Endothelial cell of umbilical vein (primary cell): ENCODE results near the gene QDPR. TPM values are rescaled to one million over a fixed set of nuclear protein-coding genes. Genes with fewer than 3 reads are reported as not detected.

Source experiments
- BruUV-seq: library from RNA; stranded (reverse); fragments of 400-500 nt; replicated peaks from 2 replicates; lab custom pipeline; 2021; lab: Mats Ljungman, UMichigan
- CTCF ChIA-PET: fragments of 300-600, 350-600 bp; sonication (Branson Sonifier 250); formaldehyde crosslinking; loops from one replicate; lab custom pipeline; 2021; ENCODE audit warnings: antibody characterized with exemption, inconsistent platforms; lab: Charles Lee
- POLR2A ChIA-PET: fragments of 300-600, 350-600 bp; sonication (Branson Sonifier 250); formaldehyde crosslinking; loops from one replicate; lab custom pipeline; 2021; ENCODE audit warnings: antibody characterized with exemption, inconsistent platforms; lab: Charles Lee
- DNase-seq: peaks from one replicate; pipeline ENCODE4 v3.0.0-alpha.2; 2011; ENCODE audit warnings: low read depth, low spot score
- FAIRE-seq: peaks from 2 replicates; lab custom pipeline; 2011; peaks lifted over from hg19 to GRCh38; lab: Jason Lieb, UNC
- H2AFZ ChIP-seq: 2 replicates; pipeline ENCODE4 v1.6.0; 2012; ENCODE audit warnings: low read depth, low read length, control low read depth, inconsistent platforms
- H3K27ac ChIP-seq: 2 replicates; pipeline ENCODE4 v1.5.1; 2011; ENCODE audit warnings: low read depth, mild to moderate bottlenecking, control low read depth, low read length, moderate library complexity; ENCODE audit not compliant: insufficient read depth
- H3K27me3 ChIP-seq, 2 experiments: 2 replicates each; pipeline versions ENCODE4 v1.6.0 to v1.6.1; 2011; ENCODE audit warnings: low read length in 2 of 2, mixed read lengths in 1 of 2; ENCODE audit not compliant: control insufficient read depth in 2 of 2, insufficient read depth in 2 of 2
- H3K36me3 ChIP-seq, 2 experiments: 2 replicates in 1 of 2; 3 replicates in 1 of 2; pipeline ENCODE4 v1.5.1; 2011; ENCODE audit warnings: low read length in 2 of 2, mild to moderate bottlenecking in 1 of 2, moderate library complexity in 1 of 2; ENCODE audit not compliant: control insufficient read depth in 2 of 2, insufficient read depth in 2 of 2; ENCODE audit errors: extremely low read depth in 1 of 2
- H3K4me1 ChIP-seq: 3 replicates; pipeline ENCODE4 v1.5.1; 2011; ENCODE audit warnings: mild to moderate bottlenecking, low read length; ENCODE audit not compliant: control insufficient read depth, insufficient read depth; ENCODE audit errors: extremely low read depth
- H3K4me2 ChIP-seq: 2 replicates; pipeline ENCODE4 v1.6.1; 2011; ENCODE audit warnings: low read length, control low read depth, mixed read lengths; ENCODE audit not compliant: insufficient read depth
- H3K4me3 ChIP-seq, 3 experiments: fragments of 200-600 bp in 1 of 3; sonication (generic), shearing (Covaris generic) in 1 of 3; replicated peaks in 1 of 3; 2 replicates each; pipeline ENCODE4 v1.5.1; 2011 to 2016; ENCODE audit warnings: control low read depth in 3 of 3, low read length in 3 of 3, mild to moderate bottlenecking in 2 of 3, inconsistent platforms in 1 of 3, low read depth in 1 of 3, moderate library complexity in 1 of 3; ENCODE audit not compliant: insufficient read depth in 1 of 3
- H3K79me2 ChIP-seq: 2 replicates; pipeline ENCODE4 v1.6.0; 2012; ENCODE audit warnings: low read length, inconsistent platforms; ENCODE audit not compliant: control insufficient read depth, insufficient read depth
- H3K9ac ChIP-seq: replicated peaks from 2 replicates; pipeline ENCODE3; 2011; ENCODE audit warnings: low read length, control low read depth; ENCODE audit not compliant: insufficient read depth; ENCODE audit errors: extremely low read depth
- H3K9me1 ChIP-seq: replicated peaks from 3 replicates; pipeline ENCODE4 v1.6.0; 2011; ENCODE audit warnings: mild to moderate bottlenecking, low read length; ENCODE audit not compliant: control insufficient read depth, insufficient read depth; ENCODE audit errors: extremely low read depth
- H3K9me3 ChIP-seq: replicated peaks from 2 replicates; pipeline ENCODE4 v1.5.1; 2012; ENCODE audit warnings: low read length, inconsistent platforms; ENCODE audit not compliant: control insufficient read depth, insufficient read depth
- H4K20me1 ChIP-seq: replicated peaks from 2 replicates; pipeline ENCODE3; 2011; ENCODE audit warnings: mild to moderate bottlenecking, low read length; ENCODE audit not compliant: control insufficient read depth, insufficient read depth; ENCODE audit errors: extremely low read depth
- EZH2 ChIP-seq: IDR thresholded peaks from 2 replicates; pipeline ENCODE4 v1.6.1; 2012; ENCODE audit warnings: borderline replicate concordance, low read depth, mild to moderate bottlenecking, moderate library complexity, low read length, inconsistent platforms; ENCODE audit not compliant: severe bottlenecking
- FOS ChIP-seq: IDR thresholded peaks from 2 replicates; pipeline ENCODE4 v1.6.1; 2011; ENCODE audit warnings: mild to moderate bottlenecking, low read length, moderate library complexity, borderline replicate concordance; ENCODE audit not compliant: insufficient read depth
- GATA2 ChIP-seq: IDR thresholded peaks from 2 replicates; pipeline ENCODE4 v1.7.0; 2011; ENCODE audit warnings: low read depth, mild to moderate bottlenecking, moderate library complexity, mixed read lengths, low read length; ENCODE audit not compliant: insufficient read length, insufficient read depth
- JUN ChIP-seq: IDR thresholded peaks from 2 replicates; pipeline ENCODE4 v1.6.1; 2011; ENCODE audit warnings: borderline replicate concordance, low read depth; ENCODE audit not compliant: insufficient read length, insufficient read depth
- MAX ChIP-seq: IDR thresholded peaks from 2 replicates; pipeline ENCODE4 v1.6.1; 2011; ENCODE audit not compliant: insufficient read depth, insufficient read length
- MYC ChIP-seq: IDR thresholded peaks from one replicate; pipeline ENCODE4 v1.6.1; 2011; ENCODE audit warnings: mild to moderate bottlenecking, low read depth, low read length
- POLR2A ChIP-seq: IDR thresholded peaks from 2 replicates; pipeline ENCODE4 v1.6.1; 2012; ENCODE audit warnings: low read depth, mild to moderate bottlenecking, control low read depth, low read length
- POLR2AphosphoS5 ChIP-seq: IDR thresholded peaks from 2 replicates; pipeline ENCODE4 v1.6.1; 2012; ENCODE audit warnings: low read depth, mild to moderate bottlenecking, control low read depth, low read length, moderate library complexity; ENCODE audit not compliant: insufficient read depth
- dilution Hi-C: fragments of 300-500 bp; cut with MboI; formaldehyde crosslinking; loops from one replicate; pipeline ENCODE4 v1.15.0; 2019; ENCODE audit warnings: low sequenced_read_pairs; ENCODE audit not compliant: extremely low pct_ligation_motif_present
- intact Hi-C: fragments of 100-400 bp; cut with micrococcal nuclease; formaldehyde crosslinking; loops from one replicate; pipeline ENCODE4 v1.10.0; 2022
- polyA plus RNA-seq, 4 experiments: library from polyadenylated mRNA; depleted of rRNA in 3 of 4; stranded (reverse) in 3 of 4; unstranded in 1 of 4; fragments of >200 nt; gene quantifications; 2 replicates each; pipeline versions ENCODE4 v1.2.1 to v1.2.3, GENCODE V29; 2011 to 2012; ENCODE audit warnings: missing spikeins in 1 of 4
- total RNA-seq: library from RNA; stranded (reverse); gene quantifications from 2 replicates; pipeline ENCODE4 v1.2.3, GENCODE V29; 2021
- TF ChIP-seq, protein P1 (sequence below), 2 donors: IDR thresholded peaks; 1 replicate in 1 of 2; 2 replicates in 1 of 2; pipeline ENCODE4 v1.5.1; 2011; ENCODE audit warnings: low read length in 2 of 2, mild to moderate bottlenecking in 2 of 2, moderate library complexity in 2 of 2, control low read depth in 1 of 2, inconsistent platforms in 1 of 2, low read depth in 1 of 2; ENCODE audit not compliant: insufficient read depth in 1 of 2; ENCODE audit errors: extremely low read depth in 1 of 2

The QDPR gene
- total and polyA plus RNA-seq, 2 donors (not counting 3 experiments of a cell fraction or from before 2014, with no cell fraction given) = 20.5 to 20.9 TPM

GRCh38 chr4:17510582-17510981, 1.3 kb downstream of the QDPR start:
- FAIRE-seq (no peak), DNase-seq (no peak)
- Histone ChIP-seq H3K4me2 (peak overlapping the region; percentile 99), H3K79me2 (peaks cover 19% of the 10 kb centered on the region), H3K27me3 (peaks cover 5 to 6% of the 10 kb centered on the region in 2 experiments), H2AFZ (no peak overlapping the region), H3K36me3 (no peaks in the 10 kb centered on the region), H3K9me3 (no peaks in the 10 kb centered on the region), H3K4me3 (peak overlapping the region in 1 of 3 experiments; percentile 97), H3K4me1 (peaks cover 15% of the 10 kb centered on the region), H3K9me1 (no peaks in the 10 kb centered on the region), H3K9ac (peak overlapping the region; percentile 66), H4K20me1 (no peaks in the 10 kb centered on the region), H3K27ac (no peak overlapping the region)
- ChIA-PET POLR2A (no interaction called here), CTCF (interaction anchor here (0.9 to 1.2 kb wide), 3 partner anchors 11 to 306 kb away, joined by 3 to 4 read pairs (median 4); no protein-coding TSS in a partner anchor)
- dilution Hi-C loops (no loop called here), intact Hi-C loops (no loop called here)
- no TSS peak for BruUV-seq
- TF ChIP-seq FOS = no peak
- no peak for TF ChIP-seq MYC
- no peak for TF ChIP-seq EZH2
- no peak for TF ChIP-seq POLR2A
- no peak for TF ChIP-seq JUN
- no peak for TF ChIP-seq GATA2
- TF ChIP-seq MAX = no peak

DNA sequence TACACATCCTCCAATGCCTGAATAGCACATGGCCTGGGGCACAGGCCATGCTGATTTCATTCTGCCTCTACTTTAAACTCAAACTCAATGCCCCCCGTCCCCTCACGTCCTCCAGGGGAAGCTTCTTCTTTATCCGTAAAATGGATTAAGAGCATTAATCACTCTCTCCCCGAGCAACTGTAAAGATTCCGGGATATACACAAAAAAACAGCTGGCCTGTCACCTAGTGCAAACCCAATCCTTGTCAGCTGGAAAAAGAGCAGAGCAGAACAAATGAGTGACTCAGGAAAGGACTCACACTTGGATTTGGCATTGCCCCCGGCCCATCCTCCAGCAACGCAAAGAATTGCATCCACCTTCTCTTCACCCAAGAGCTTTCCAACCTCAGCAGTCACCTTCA, 7.8 kb downstream of the QDPR start:
- BruUV-seq = no TSS peak
- Histone ChIP-seq H3K27me3 (no peaks in the 10 kb centered on the region), H4K20me1 (no peaks in the 10 kb centered on the region), H3K9me1 (no peaks in the 10 kb centered on the region), H3K4me1 (no peaks in the 10 kb centered on the region), H3K9me3 (no peaks in the 10 kb centered on the region), H3K79me2 (no peaks in the 10 kb centered on the region), H3K36me3 (peaks cover 6 to 14% of the 10 kb centered on the region in 2 experiments), H3K4me3 (no peak overlapping the region), H3K27ac (no peak overlapping the region), H2AFZ (no peak overlapping the region), H3K4me2 (no peak overlapping the region), H3K9ac (no peak overlapping the region)
- dilution Hi-C loops (no loop called here), intact Hi-C loops (no loop called here)
- POLR2A ChIA-PET = no interaction called here
- TF ChIP-seq MYC (no peak), POLR2A (no peak), GATA2 (no peak), EZH2 (no peak), JUN (no peak), POLR2AphosphoS5 (no peak), MAX (no peak), FOS (no peak)
- TF ChIP-seq, protein P1, sequence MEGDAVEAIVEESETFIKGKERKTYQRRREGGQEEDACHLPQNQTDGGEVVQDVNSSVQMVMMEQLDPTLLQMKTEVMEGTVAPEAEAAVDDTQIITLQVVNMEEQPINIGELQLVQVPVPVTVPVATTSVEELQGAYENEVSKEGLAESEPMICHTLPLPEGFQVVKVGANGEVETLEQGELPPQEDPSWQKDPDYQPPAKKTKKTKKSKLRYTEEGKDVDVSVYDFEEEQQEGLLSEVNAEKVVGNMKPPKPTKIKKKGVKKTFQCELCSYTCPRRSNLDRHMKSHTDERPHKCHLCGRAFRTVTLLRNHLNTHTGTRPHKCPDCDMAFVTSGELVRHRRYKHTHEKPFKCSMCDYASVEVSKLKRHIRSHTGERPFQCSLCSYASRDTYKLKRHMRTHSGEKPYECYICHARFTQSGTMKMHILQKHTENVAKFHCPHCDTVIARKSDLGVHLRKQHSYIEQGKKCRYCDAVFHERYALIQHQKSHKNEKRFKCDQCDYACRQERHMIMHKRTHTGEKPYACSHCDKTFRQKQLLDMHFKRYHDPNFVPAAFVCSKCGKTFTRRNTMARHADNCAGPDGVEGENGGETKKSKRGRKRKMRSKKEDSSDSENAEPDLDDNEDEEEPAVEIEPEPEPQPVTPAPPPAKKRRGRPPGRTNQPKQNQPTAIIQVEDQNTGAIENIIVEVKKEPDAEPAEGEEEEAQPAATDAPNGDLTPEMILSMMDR (IDR thresholded peaks at IDR 0.05; ENCODE audit: extremely low read depth in 1 of 2, insufficient read depth in 1 of 2, low read depth in 1 of 2, low read length in 2 of 2) = no peak
- DNase-seq = no peak
- no peak for FAIRE-seq
- CTCF ChIA-PET = no interaction called here
